A549 (cell line): ENCODE measurements around the gene TMEM190.

ENCODE experiments used
- JUN ChIP-seq, 2 experiments: fragments of >200 bp; sonication (Bioruptor Twin); formaldehyde crosslinking; IDR thresholded peaks; 2 replicates in 1 of 2; 3 replicates in 1 of 2; pipeline ENCODE4 v1.6.1; 2016 to 2017
- POLR2A ChIP-seq: IDR thresholded peaks from 2 replicates; pipeline ENCODE4 v1.6.1; 2012; ENCODE audit warnings: mild to moderate bottlenecking, low read length
- SREBF2 ChIP-seq: fragments of 450-650 bp; IDR thresholded peaks from 2 replicates; pipeline ENCODE4 v1.6.1; 2014; ENCODE audit warnings: mild to moderate bottlenecking, moderate library complexity
- TF ChIP-seq, protein P1 (sequence below): fragments of >200 bp; sonication (Bioruptor Twin); formaldehyde crosslinking; IDR thresholded peaks from 3 replicates; pipeline ENCODE4 v1.5.1; 2016

DNA sequence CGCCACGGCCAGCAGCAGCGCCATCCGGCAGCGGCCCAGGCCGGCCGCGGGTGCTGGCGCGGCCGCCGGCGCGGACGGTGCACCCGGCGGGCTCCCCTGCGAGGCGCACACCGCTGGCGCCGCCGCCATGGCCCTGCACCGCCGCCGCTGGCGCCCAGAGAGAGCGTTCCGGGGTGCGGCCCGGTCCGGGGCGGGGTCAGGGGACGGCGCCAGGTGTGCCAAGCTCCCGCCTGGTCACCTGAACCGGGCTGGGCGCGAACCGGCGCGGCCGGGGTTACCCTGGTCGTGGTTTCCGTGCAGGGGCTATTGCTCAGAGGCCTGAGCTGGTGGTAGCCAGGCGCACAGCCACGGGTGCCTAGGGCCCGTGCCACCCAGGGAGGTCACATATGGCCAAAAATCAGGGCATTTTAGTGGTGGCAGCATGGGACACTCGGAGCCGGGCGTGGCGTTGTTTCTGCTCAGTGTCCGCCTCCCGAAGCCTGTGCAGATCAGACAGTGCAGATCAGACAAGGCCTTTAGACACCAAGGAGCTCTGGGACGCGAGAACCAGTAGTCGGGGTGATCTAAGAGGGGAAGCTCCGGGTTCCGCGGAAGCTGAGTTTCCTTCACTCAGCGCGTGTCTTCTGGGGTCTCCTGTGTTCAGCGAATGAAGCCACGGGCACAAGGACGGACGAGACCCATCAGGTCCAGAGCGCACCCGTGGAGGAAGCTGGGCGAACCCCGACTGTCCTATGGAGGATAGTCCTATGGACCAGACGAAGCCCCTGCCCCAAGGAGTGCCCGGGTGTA lies 7.7 kb downstream of the TMEM190 start, which contains the start of gene TMEM238:
- peak; percentile 25 for TF ChIP-seq POLR2A
- TF ChIP-seq, protein P1, sequence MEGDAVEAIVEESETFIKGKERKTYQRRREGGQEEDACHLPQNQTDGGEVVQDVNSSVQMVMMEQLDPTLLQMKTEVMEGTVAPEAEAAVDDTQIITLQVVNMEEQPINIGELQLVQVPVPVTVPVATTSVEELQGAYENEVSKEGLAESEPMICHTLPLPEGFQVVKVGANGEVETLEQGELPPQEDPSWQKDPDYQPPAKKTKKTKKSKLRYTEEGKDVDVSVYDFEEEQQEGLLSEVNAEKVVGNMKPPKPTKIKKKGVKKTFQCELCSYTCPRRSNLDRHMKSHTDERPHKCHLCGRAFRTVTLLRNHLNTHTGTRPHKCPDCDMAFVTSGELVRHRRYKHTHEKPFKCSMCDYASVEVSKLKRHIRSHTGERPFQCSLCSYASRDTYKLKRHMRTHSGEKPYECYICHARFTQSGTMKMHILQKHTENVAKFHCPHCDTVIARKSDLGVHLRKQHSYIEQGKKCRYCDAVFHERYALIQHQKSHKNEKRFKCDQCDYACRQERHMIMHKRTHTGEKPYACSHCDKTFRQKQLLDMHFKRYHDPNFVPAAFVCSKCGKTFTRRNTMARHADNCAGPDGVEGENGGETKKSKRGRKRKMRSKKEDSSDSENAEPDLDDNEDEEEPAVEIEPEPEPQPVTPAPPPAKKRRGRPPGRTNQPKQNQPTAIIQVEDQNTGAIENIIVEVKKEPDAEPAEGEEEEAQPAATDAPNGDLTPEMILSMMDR, result no peak; the same call in 2 of the 3 replicates
- no peak for TF ChIP-seq SREBF2
- TF ChIP-seq JUN (IDR thresholded peaks at IDR 0.05), result peak; percentile 30 to 47; a peak in 3 of 5 replicates
